ENCODE measurements around the gene FRRS1. TPM values are rescaled to one million over a fixed set of nuclear protein-coding genes. Genes with fewer than 3 reads are reported as not detected.

The FRRS1 gene
- total RNA-seq, 1 donor: 24.7 TPM

GRCh38 chr1:99751877-99752504, 14.4 kb downstream of the FRRS1 start:
- no peak for TF ChIP-seq CTCF (IDR thresholded peaks at IDR 0.05; ENCODE audit: insufficient read depth, low read length)
- no peak overlapping the region for H3K4me3 ChIP-seq (ENCODE audit: low read depth, low read length)
- peak; percentile 18 for DNase-seq (ENCODE audit: low read depth)

GRCh38 chr1:99749504-99750347, 16.7 kb downstream of the FRRS1 start:
- TF ChIP-seq CTCF (IDR thresholded peaks at IDR 0.05; ENCODE audit: insufficient read depth, low read length): no peak
- H3K4me3 ChIP-seq (ENCODE audit: low read depth, low read length): no peak overlapping the region
- DNase-seq (ENCODE audit: low read depth): no peak

- no peak for TF ChIP-seq CTCF (IDR thresholded peaks at IDR 0.05; ENCODE audit: insufficient read depth, low read length)
- no peak overlapping the region for H3K4me3 ChIP-seq (ENCODE audit: low read depth, low read length)
- DNase-seq (ENCODE audit: low read depth): no peak
These were observed 18.0 kb downstream of the FRRS1 start for GRCh38 chr1:99748419-99748818.

GRCh38 chr1:99745684-99746083, 20.8 kb downstream of the FRRS1 start:
- H3K4me3 ChIP-seq (ENCODE audit: low read depth, low read length): no peak overlapping the region
- no peak for DNase-seq (ENCODE audit: low read depth)
- no peak for TF ChIP-seq CTCF (IDR thresholded peaks at IDR 0.05; ENCODE audit: insufficient read depth, low read length)

- no peak overlapping the region for H3K4me3 ChIP-seq (ENCODE audit: low read depth, low read length)
- no peak for DNase-seq (ENCODE audit: low read depth)
- no peak for TF ChIP-seq CTCF (IDR thresholded peaks at IDR 0.05; ENCODE audit: insufficient read depth, low read length)
These were observed 21.4 kb downstream of the FRRS1 start for GRCh38 chr1:99745061-99745460.

GRCh38 chr1:99740141-99740540, 26.3 kb downstream of the FRRS1 start:
- DNase-seq (ENCODE audit: low read depth): no peak
- no peak for TF ChIP-seq CTCF (IDR thresholded peaks at IDR 0.05; ENCODE audit: insufficient read depth, low read length)
- no peak overlapping the region for H3K4me3 ChIP-seq (ENCODE audit: low read depth, low read length)
